K562 (cell line): ENCODE measurements around the gene AMT. TPM values are rescaled to one million over a fixed set of nuclear protein-coding genes. Genes with fewer than 3 reads are reported as not detected.

Source experiments
- ATAC-seq: fragments of 200-7000 bp; cut with Tn5 transposase; 3 replicates; pipeline ENCODE4 v1.9.1; 2020; ENCODE audit warnings: moderate library complexity
- BruUV-seq: library from RNA; stranded (reverse); fragments of 400-500 nt; replicated peaks from 2 replicates; lab custom pipeline; 2021; lab: Mats Ljungman, UMichigan
- CTCF ChIA-PET: fragments of 300-600 bp; formaldehyde crosslinking; extraction: SDS; loops from one replicate; lab custom pipeline; 2021; ENCODE audit warnings: low intra/inter-chr PET ratio; lab: Yijun Ruan, JAX
- POLR2A ChIA-PET: fragments of 300-600, 350-650 bp; sonication (Branson Sonifier 250); formaldehyde crosslinking; extraction: SDS; loops from one replicate; lab custom pipeline; 2021; ENCODE audit warnings: antibody characterized with exemption, inconsistent platforms; lab: Yijun Ruan, JAX
- DNase-seq, 4 experiments: peaks; one replicate each; pipeline versions ENCODE4 v3.0.0 to v3.0.0-alpha.2; 2011 to 2018; ENCODE audit warnings: low spot score in 3 of 4, mixed read lengths in 3 of 4; ENCODE audit errors: extremely low read depth in 1 of 4
- FAIRE-seq: peaks from 2 replicates; lab custom pipeline; 2011; peaks lifted over from hg19 to GRCh38; lab: Jason Lieb, UNC
- H2AFZ ChIP-seq: 2 replicates; pipeline ENCODE4 v1.6.0; 2011; ENCODE audit warnings: low read depth, low read length, control low read depth, inconsistent platforms
- H3K27ac ChIP-seq: fragments of 200-600 bp; 3 replicates; pipeline ENCODE4 v1.8.0; 2011; ENCODE audit warnings: low read depth, mild to moderate bottlenecking, control low read depth, inconsistent platforms, low read length, moderate library complexity, mixed read lengths; ENCODE audit errors: extremely low read depth
- H3K27me3 ChIP-seq, 2 experiments: fragments of 300-600 bp in 1 of 2; 2 replicates in 1 of 2; 3 replicates in 1 of 2; pipeline versions ENCODE4 v1.6.0 to v1.8.0; 2011; ENCODE audit warnings: inconsistent platforms in 2 of 2, low read length in 2 of 2, mild to moderate bottlenecking in 1 of 2, mixed read lengths in 1 of 2, moderate library complexity in 1 of 2; ENCODE audit not compliant: control insufficient read depth in 2 of 2, insufficient read depth in 2 of 2
- H3K36me3 ChIP-seq: fragments of 300-600 bp; 3 replicates; pipeline ENCODE4 v1.8.0; 2011; ENCODE audit warnings: mild to moderate bottlenecking, low read length, inconsistent platforms; ENCODE audit not compliant: control insufficient read depth, insufficient read depth
- H3K4me1 ChIP-seq, 2 experiments: fragments of 200-600 bp in 1 of 2; replicated peaks in 1 of 2; 2 replicates in 1 of 2; 3 replicates in 1 of 2; pipeline versions ENCODE4 v1.5.1 to v1.8.0; 2011; ENCODE audit warnings: inconsistent platforms in 2 of 2, low read length in 2 of 2, mild to moderate bottlenecking in 1 of 2, mixed read lengths in 1 of 2, moderate library complexity in 1 of 2; ENCODE audit not compliant: control insufficient read depth in 2 of 2, insufficient read depth in 2 of 2
- H3K4me2 ChIP-seq: 2 replicates; pipeline ENCODE4 v1.6.1; 2011; ENCODE audit warnings: low read length, control low read depth, inconsistent platforms, mixed read lengths; ENCODE audit not compliant: insufficient read depth
- H3K4me3 ChIP-seq: fragments of 200-600 bp; sonication (generic), shearing (Covaris generic); 2 replicates; pipeline ENCODE4 v1.5.1; 2016; ENCODE audit warnings: control low read depth, inconsistent platforms
- H3K79me2 ChIP-seq: fragments of 200-600 bp; 3 replicates; pipeline ENCODE4 v1.8.0; 2011; ENCODE audit warnings: low read length, inconsistent platforms; ENCODE audit not compliant: control insufficient read depth, insufficient read depth
- H3K9ac ChIP-seq, 2 experiments: 2 replicates each; pipeline versions ENCODE4 v1.6.0 to v1.6.1; 2011; ENCODE audit warnings: low read depth in 2 of 2, low read length in 2 of 2, control low read depth in 1 of 2, inconsistent platforms in 1 of 2, mild to moderate bottlenecking in 1 of 2, mixed read lengths in 1 of 2; ENCODE audit not compliant: insufficient read depth in 1 of 2
- H3K9me1 ChIP-seq: one replicate; pipeline ENCODE4 v1.6.0; 2011; ENCODE audit warnings: inconsistent platforms, mild to moderate bottlenecking, low read length, moderate library complexity; ENCODE audit not compliant: control insufficient read depth, insufficient read depth
- H3K9me3 ChIP-seq: replicated peaks from 2 replicates; pipeline ENCODE4 v1.5.1; 2011; ENCODE audit warnings: low read depth, low read length, inconsistent platforms; ENCODE audit not compliant: control insufficient read depth, insufficient read depth
- H4K20me1 ChIP-seq: replicated peaks from 2 replicates; pipeline ENCODE4 v1.6.1; 2011; ENCODE audit warnings: low read length, inconsistent platforms, mixed read lengths; ENCODE audit not compliant: control insufficient read depth, insufficient read depth
- CBFA2T2 ChIP-seq: fragments of 450-650 bp; conservative IDR thresholded peaks from 2 replicates; pipeline ENCODE4 v1.6.1; 2017; ENCODE audit warnings: mild to moderate bottlenecking
- KAT7 ChIP-seq: sonication (generic); formaldehyde crosslinking; IDR thresholded peaks from 2 replicates; pipeline ENCODE4 v1.8.0; 2022; ENCODE audit warnings: missing genetic modification reagents, mild to moderate bottlenecking, borderline replicate concordance
- LCOR ChIP-seq: sonication (generic); formaldehyde crosslinking; IDR thresholded peaks from 2 replicates; pipeline ENCODE4 v1.8.0; 2022; ENCODE audit warnings: mild to moderate bottlenecking, missing genetic modification reagents
- ZFX ChIP-seq: sonication (generic); formaldehyde crosslinking; IDR thresholded peaks from 2 replicates; pipeline ENCODE4 v1.8.0; 2022; ENCODE audit warnings: mild to moderate bottlenecking, missing genetic modification reagents, moderate library complexity
- WGBS: fragments of 100-300 bp; shearing (Covaris generic); methylation state at CpG from one replicate; pipeline ENCODE4 v1.1.6; 2016; ENCODE audit warnings: low coverage, mixed read lengths; ENCODE audit not compliant: insufficient coverage; ENCODE audit errors: missing lambda C conversion rate; 5-methylcytosine and 5-hydroxymethylcytosine counted together
- in situ Hi-C: fragments of 300-500 bp; cut with MboI; formaldehyde crosslinking; loops from 4 replicates; pipeline ENCODE4 v1.15.0; 2018; ENCODE audit warnings: inconsistent platforms, mixed read lengths
- intact Hi-C: fragments of 100-400 bp; cut with micrococcal nuclease; formaldehyde crosslinking; loops from 2 replicates; pipeline ENCODE4 v1.14.2; 2022
- polyA plus RNA-seq, 8 experiments: library from polyadenylated mRNA; depleted of rRNA in 4 of 8; stranded (reverse) in 5 of 8; unstranded in 3 of 8; fragments of >200 nt; fragmentation: Nextera tagmentation in 2 of 8; fragmentation: Illumina TruSeq in 1 of 8; extraction: Ambion mirVana in 2 of 8; extraction: Trizol in 1 of 8; gene quantifications; 2 replicates each; pipeline versions ENCODE4 v1.2.1 to v1.2.3, GENCODE V29; 2011 to 2014; ENCODE audit warnings: inconsistent platforms in 1 of 8, missing spikeins in 1 of 8
- total RNA-seq, 7 experiments: library from RNA; depleted of rRNA in 6 of 7; stranded (reverse); fragments of >200 nt in 6 of 7; fragmentation: Illumina TruSeq in 2 of 7; extraction: Trizol in 2 of 7; gene quantifications; 2 replicates each; pipeline versions ENCODE4 v1.2.1 to v1.2.3, GENCODE V29; 2011 to 2021; ENCODE audit warnings: low replicate concordance in 1 of 7
- TF ChIP-seq, protein P1 (sequence below): fragments of 450-650 bp; IDR thresholded peaks from 2 replicates; pipeline ENCODE4 v1.6.1; 2016; ENCODE audit warnings: mild to moderate bottlenecking, moderate library complexity
- TF ChIP-seq, protein P2 (sequence below), 2 experiments: fragments of 450-650 bp; conservative IDR thresholded peaks; 2 replicates each; pipeline ENCODE4 v1.6.1; 2017; ENCODE audit warnings: mild to moderate bottlenecking in 2 of 2, moderate library complexity in 2 of 2
- TF ChIP-seq, protein P3 (sequence below): sonication (generic); formaldehyde crosslinking; IDR thresholded peaks from 2 replicates; pipeline ENCODE4 v1.5.0; 2020; ENCODE audit warnings: missing genetic modification reagents

Gene AMT
- total and polyA plus RNA-seq, 9 of the 15 experiments (the other 6 are each of a cell fraction or from before 2014, with no cell fraction given): 0.14 to 2.1 (median 0.52) TPM

DNA sequence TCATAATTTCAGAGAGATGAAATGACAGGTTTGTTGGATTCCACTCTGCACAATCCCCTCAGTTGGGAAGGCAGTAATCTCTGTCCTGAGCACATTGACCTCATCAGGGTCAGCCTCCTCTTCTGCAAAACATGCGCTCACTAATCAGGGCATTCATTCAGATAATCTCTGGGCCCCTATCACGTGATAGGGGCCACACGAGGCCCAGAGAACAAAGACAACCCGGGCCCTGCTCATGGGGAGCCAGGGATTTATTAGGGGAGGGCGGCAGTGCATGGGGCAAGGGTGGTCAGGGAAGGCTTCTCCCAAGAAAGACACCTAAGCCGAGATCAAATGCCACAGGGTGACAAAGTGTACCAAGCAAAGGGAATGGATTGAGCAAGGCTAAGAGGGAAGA, 8.9 kb downstream of the AMT start:
- no TSS peak for BruUV-seq
- Histone ChIP-seq H3K27ac (peak overlapping the region; percentile 96; the same call in 1 of the 3 replicates), H3K4me3 (peak overlapping the region; percentile 91), H3K36me3 (peaks cover 23% of the 10 kb centered on the region; the same call in 2 of the 3 replicates), H3K79me2 (peaks cover 51% of the 10 kb centered on the region), H3K4me1 (peaks cover 22 to 26% of the 10 kb centered on the region in 2 experiments; a peak in 4 of 5 replicates), H3K4me2 (peak overlapping the region; percentile 94), H3K9me3 (no peaks in the 10 kb centered on the region), H4K20me1 (peaks cover 13% of the 10 kb centered on the region; the same call in 1 of the 2 replicates), H3K27me3 (no peaks in the 10 kb centered on the region), H3K9me1 (no peaks in the 10 kb centered on the region), H3K9ac (peak overlapping the region; percentile 96; a peak in 3 of 4 replicates), H2AFZ (0 out of 2 replicates have a peak overlapping the region, but pooled peaks have one; percentile 24)
- DNase-seq (peak in 2 of 4 experiments; percentile 4 to 32), ATAC-seq (no peak), FAIRE-seq (no peak)
- intact Hi-C loops: loop anchor here (2.0 kb wide), 1 partner anchor 73 kb away; the partner anchor contains the start of gene USP4
- POLR2A ChIA-PET: interaction anchor here (0.8 to 1.2 kb wide), 2 partner anchors 15 to 16 kb away, joined by 5 to 8 read pairs; partner anchors contain the start of gene NICN1
- WGBS: 29% methylated on average over 6 of the region's 6 CpGs
- in situ Hi-C loops: no loop called here
- CTCF ChIA-PET: no interaction called here
- TF ChIP-seq, protein P1, sequence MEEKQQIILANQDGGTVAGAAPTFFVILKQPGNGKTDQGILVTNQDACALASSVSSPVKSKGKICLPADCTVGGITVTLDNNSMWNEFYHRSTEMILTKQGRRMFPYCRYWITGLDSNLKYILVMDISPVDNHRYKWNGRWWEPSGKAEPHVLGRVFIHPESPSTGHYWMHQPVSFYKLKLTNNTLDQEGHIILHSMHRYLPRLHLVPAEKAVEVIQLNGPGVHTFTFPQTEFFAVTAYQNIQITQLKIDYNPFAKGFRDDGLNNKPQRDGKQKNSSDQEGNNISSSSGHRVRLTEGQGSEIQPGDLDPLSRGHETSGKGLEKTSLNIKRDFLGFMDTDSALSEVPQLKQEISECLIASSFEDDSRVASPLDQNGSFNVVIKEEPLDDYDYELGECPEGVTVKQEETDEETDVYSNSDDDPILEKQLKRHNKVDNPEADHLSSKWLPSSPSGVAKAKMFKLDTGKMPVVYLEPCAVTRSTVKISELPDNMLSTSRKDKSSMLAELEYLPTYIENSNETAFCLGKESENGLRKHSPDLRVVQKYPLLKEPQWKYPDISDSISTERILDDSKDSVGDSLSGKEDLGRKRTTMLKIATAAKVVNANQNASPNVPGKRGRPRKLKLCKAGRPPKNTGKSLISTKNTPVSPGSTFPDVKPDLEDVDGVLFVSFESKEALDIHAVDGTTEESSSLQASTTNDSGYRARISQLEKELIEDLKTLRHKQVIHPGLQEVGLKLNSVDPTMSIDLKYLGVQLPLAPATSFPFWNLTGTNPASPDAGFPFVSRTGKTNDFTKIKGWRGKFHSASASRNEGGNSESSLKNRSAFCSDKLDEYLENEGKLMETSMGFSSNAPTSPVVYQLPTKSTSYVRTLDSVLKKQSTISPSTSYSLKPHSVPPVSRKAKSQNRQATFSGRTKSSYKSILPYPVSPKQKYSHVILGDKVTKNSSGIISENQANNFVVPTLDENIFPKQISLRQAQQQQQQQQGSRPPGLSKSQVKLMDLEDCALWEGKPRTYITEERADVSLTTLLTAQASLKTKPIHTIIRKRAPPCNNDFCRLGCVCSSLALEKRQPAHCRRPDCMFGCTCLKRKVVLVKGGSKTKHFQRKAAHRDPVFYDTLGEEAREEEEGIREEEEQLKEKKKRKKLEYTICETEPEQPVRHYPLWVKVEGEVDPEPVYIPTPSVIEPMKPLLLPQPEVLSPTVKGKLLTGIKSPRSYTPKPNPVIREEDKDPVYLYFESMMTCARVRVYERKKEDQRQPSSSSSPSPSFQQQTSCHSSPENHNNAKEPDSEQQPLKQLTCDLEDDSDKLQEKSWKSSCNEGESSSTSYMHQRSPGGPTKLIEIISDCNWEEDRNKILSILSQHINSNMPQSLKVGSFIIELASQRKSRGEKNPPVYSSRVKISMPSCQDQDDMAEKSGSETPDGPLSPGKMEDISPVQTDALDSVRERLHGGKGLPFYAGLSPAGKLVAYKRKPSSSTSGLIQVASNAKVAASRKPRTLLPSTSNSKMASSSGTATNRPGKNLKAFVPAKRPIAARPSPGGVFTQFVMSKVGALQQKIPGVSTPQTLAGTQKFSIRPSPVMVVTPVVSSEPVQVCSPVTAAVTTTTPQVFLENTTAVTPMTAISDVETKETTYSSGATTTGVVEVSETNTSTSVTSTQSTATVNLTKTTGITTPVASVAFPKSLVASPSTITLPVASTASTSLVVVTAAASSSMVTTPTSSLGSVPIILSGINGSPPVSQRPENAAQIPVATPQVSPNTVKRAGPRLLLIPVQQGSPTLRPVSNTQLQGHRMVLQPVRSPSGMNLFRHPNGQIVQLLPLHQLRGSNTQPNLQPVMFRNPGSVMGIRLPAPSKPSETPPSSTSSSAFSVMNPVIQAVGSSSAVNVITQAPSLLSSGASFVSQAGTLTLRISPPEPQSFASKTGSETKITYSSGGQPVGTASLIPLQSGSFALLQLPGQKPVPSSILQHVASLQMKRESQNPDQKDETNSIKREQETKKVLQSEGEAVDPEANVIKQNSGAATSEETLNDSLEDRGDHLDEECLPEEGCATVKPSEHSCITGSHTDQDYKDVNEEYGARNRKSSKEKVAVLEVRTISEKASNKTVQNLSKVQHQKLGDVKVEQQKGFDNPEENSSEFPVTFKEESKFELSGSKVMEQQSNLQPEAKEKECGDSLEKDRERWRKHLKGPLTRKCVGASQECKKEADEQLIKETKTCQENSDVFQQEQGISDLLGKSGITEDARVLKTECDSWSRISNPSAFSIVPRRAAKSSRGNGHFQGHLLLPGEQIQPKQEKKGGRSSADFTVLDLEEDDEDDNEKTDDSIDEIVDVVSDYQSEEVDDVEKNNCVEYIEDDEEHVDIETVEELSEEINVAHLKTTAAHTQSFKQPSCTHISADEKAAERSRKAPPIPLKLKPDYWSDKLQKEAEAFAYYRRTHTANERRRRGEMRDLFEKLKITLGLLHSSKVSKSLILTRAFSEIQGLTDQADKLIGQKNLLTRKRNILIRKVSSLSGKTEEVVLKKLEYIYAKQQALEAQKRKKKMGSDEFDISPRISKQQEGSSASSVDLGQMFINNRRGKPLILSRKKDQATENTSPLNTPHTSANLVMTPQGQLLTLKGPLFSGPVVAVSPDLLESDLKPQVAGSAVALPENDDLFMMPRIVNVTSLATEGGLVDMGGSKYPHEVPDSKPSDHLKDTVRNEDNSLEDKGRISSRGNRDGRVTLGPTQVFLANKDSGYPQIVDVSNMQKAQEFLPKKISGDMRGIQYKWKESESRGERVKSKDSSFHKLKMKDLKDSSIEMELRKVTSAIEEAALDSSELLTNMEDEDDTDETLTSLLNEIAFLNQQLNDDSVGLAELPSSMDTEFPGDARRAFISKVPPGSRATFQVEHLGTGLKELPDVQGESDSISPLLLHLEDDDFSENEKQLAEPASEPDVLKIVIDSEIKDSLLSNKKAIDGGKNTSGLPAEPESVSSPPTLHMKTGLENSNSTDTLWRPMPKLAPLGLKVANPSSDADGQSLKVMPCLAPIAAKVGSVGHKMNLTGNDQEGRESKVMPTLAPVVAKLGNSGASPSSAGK: peak; percentile 29; the same call in 1 of the 2 replicates
- TF ChIP-seq, protein P2, sequence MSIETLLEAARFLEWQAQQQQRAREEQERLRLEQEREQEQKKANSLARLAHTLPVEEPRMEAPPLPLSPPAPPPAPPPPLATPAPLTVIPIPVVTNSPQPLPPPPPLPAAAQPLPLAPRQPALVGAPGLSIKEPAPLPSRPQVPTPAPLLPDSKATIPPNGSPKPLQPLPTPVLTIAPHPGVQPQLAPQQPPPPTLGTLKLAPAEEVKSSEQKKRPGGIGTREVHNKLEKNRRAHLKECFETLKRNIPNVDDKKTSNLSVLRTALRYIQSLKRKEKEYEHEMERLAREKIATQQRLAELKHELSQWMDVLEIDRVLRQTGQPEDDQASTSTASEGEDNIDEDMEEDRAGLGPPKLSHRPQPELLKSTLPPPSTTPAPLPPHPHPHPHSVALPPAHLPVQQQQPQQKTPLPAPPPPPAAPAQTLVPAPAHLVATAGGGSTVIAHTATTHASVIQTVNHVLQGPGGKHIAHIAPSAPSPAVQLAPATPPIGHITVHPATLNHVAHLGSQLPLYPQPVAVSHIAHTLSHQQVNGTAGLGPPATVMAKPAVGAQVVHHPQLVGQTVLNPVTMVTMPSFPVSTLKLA (conservative IDR thresholded peaks at IDR 0.05): 0 out of 4 replicates have a peak, but pooled peaks of 1 of the 2 experiments have one; percentile 21
- TF ChIP-seq ZFX (CRISPR knock-in tag) (0 out of 2 replicates have a peak, but pooled peaks have one; percentile 24), LCOR (CRISPR knock-in tag) (no peak), KAT7 (no peak), CBFA2T2 (0 out of 2 replicates have a peak, but pooled peaks have one; percentile 11)
- TF ChIP-seq, protein P3, sequence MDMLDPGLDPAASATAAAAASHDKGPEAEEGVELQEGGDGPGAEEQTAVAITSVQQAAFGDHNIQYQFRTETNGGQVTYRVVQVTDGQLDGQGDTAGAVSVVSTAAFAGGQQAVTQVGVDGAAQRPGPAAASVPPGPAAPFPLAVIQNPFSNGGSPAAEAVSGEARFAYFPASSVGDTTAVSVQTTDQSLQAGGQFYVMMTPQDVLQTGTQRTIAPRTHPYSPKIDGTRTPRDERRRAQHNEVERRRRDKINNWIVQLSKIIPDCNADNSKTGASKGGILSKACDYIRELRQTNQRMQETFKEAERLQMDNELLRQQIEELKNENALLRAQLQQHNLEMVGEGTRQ (CRISPR knock-in tag): 0 out of 2 replicates have a peak, but pooled peaks have one; percentile 18
